Myocyte (in vitro differentiated cells): ENCODE measurements around the gene APOL2. TPM values are rescaled to one million over a fixed set of nuclear protein-coding genes. Genes with fewer than 3 reads are reported as not detected.
"Not testable (repeated sequence)": the region's sequence is repeated elsewhere in the genome, so short reads cannot be mapped to it uniquely, and the experiment has no call there.

Experiments
- DNase-seq: peaks from one replicate; pipeline ENCODE4 v3.0.0-alpha.2; 2012; ENCODE audit warnings: low read depth
- total RNA-seq: library from RNA; depleted of rRNA; stranded (reverse); fragments of >200 nt; gene quantifications from 2 replicates; pipeline ENCODE4 v1.2.3, GENCODE V29; 2014

The APOL2 gene
- total RNA-seq, 1 donor from 2014 or later: 33.2 TPM

DNA sequence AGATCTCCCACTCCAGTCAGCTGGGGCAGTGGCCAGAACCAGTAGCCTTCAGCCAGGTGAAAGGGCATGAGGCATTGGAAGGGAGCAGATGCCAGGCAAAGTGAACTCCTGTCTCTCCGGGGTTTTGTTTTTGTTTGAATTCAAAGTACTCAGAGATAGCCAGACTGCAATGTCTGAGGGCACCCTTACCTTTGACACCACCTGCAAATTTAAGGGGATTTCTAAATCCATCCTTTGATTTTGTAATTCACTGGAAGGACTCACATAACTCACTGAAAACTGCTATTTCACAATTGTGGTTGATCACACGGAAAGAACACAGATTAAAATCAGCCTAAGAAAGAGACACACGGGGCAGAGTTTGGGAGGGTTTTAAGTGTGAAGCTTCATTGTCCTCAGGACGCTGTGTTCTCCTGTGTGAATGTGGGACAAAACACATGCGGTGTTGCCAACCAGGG is 23.9 kb upstream of the APOL2 start:
- not testable (repeated sequence) for DNase-seq

DNA sequence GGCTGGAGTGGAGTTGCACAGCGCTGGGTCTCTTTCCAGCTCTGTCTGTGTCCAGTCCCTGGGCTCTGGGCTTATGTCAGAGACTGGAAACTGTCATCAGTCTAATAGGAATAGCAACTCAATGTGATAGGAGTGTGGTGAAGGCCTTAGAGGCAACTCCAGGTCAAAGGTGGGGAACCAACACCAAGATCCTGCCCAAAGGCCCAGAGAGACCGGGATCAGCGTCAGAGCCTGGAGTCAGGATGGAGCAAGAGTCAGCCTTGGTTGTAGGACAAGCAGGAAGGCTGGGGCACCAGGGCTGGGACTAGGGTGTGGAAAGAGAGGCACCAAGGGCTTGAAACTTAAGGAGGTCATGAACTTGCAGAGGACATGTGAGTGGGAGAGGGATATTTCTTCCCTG is 23.0 kb upstream of the APOL2 start:
- DNase-seq: not testable (repeated sequence)

DNA sequence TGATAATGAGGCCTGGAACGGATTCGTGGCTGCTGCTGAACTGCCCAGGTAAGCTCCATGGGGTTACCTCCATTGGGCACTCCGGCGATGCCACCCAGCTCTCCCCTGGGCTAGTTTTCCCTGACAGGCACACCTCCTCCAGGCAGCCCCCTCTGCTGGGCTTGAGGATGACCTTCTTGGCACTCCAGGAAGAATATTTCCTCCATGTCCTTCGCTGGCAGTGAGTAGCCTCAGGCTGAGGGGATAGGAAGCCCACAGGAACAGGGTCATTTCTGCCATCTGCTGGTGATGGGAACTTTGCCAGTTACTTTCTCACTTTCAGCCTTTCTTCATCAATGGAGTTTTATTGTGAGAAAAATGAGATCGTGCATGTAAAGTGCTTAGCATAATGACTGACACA is 22.3 kb upstream of the APOL2 start:
- DNase-seq: not testable (repeated sequence)

DNA sequence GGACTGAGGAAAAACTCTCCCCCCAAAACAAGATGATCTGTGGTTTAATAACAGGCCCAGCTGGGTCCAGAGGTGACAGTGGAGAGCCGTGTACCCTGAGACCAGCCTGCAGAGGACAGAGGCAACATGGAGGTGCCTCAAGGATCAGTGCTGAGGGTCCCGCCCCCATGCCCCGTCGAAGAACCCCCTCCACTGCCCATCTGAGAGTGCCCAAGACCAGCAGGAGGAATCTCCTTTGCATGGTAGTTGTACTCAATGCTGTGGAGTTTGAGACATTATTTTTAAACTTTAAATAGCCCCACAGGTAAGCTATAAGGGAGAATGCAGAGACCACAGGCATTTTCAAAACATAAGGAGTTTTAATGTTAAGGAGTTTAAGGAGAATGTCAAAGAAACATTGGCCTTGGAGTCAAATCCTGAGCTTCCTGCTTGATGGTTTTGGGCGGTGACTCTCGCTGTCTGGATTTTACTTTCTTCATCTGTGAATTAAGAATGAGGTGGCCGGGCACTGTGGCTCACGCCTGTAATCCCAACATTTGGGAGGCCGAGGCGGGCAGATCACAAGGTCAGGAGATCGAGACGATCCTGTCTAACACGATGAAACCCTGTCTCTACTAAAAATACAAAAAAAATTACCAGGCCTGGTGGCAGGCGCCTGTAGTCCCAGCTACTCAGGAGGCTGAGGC is 20.4 kb upstream of the APOL2 start:
- DNase-seq: no peak

DNA sequence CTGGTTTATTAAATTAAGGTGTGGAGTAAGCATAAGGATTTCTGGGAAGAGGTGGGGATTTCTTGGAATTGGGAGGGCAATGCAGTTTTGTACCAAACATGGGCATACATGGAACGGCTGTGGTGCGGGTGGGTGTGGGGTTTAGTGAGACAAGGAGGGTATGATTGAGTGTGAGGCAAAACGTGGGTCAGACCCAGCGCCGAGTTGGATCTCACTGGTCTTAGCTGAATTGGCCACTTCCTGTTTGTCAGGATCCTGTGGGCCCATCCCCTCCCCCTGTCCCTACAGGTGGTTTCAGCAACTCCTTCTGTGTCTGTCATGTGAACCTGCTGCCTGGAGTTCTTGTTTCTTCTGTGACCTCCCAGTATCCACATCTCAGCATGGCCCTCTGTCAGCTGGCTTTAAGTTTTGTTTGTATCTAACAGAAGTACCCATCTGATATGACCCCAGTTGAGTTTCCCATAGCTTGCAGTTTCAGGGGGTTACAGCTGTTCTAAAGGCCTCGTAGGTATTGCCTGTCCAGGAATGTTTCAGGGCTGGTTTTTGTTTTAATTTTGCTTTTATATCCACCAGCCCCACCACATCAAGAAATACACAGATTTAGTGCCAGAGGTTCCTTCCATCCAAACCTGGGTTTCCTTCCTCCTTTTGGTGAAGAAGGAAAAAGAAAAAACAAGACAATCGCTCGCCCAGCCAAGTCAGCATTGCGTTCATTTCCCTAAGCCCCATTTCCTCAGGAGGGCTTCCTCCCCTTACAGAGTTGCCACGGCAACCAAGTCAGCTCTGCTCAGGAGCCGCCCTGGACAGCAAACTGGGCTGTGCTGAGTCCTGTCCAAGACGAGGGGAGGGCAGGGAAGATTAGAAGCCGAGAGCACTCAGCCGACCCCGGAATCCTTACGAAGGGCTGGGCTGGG is 19.6 kb upstream of the APOL2 start:
- DNase-seq: no peak

DNA sequence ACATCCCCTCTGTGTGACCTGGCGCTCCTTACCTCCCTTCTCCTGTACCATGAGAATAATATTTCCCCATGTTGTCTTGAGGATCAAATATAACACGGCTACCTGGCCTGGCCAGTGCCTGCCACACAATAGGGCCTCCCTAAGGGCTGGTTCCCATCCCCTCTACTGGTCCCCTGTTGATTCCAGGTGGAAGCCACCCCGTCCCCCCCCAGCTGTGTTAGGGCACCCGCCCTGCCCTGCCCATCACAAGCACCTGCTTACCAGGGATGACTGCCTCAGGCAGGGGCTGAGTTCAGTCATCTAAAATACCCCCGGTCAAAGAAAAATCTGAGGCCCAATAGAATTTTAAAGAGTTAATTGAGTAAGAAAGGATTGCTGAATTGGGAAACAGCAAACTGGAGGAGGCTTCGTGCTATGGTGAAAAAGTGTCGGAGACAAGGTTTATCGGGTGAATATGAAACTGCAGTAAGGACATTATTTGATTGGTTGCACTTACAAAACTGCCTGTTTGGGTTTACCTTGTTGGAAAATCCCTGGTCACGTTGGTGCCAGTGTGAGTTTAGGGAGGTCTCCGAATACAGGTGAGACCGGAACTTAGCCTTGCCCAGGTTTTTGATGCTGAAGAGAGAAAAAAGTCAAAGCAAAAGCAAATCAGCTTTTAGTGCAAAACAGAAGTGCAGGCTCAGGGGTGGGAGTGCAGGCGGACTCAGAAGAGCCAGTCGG is 18.8 kb upstream of the APOL2 start:
- DNase-seq: no peak

DNA sequence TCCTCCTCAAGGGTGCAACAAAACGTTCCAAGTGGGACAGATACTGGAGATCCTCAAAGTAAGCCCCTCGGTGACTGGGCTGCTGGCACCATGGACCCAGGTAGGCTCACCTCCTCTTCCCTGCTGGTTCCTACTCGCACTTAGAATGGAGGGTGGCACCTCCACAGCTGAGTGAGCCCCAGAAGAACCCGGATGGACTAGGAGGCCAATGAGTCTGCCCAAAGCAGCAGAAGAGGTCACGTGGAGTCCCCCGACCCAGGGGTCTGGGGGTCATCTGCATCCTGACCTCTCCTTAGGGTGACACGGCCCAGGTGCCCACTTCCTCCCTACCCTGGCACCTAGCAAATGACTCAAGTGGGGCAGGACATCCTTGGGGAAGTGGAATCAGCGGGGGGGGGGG is 18.0 kb upstream of the APOL2 start:
- DNase-seq: no peak

DNA sequence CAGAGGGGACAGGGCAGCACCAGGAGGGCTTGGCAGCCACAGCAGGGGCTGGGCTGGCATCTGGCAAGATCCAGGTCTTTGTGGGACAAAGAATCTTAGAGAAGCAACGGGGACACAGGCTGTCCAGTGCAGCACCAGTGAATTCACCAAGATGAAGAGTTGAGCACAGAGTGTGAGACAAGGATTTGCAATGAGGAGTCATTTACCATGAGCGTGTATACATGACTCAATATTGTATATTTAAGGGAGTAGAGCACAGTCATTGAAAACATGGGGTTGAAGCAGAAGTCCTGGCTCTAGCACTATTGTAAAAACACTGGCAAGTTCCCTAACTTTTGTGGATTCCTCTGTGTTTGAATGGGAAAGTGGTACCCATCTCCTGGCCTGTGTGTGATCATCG is 17.2 kb upstream of the APOL2 start:
- no peak for DNase-seq

DNA sequence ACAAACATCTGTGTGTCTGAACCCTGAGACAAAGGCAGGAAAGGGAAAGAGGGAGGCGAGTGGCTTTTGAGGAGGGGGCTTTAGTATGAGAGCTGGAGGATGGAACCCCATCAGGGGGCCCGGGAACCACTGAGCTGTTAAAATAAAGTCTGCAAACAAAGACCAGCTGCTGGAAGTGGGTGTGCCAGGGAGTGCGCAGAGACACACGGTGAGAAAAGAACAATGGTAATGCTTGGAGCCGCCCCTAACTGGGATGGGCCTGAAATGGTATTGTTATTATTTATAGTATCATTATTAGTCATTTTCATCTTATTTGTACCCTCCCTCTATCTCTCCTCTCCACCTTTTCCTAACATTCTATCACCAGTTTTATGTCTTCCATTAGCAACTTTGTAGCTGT is 16.2 kb upstream of the APOL2 start:
- DNase-seq: not testable (repeated sequence)

DNA sequence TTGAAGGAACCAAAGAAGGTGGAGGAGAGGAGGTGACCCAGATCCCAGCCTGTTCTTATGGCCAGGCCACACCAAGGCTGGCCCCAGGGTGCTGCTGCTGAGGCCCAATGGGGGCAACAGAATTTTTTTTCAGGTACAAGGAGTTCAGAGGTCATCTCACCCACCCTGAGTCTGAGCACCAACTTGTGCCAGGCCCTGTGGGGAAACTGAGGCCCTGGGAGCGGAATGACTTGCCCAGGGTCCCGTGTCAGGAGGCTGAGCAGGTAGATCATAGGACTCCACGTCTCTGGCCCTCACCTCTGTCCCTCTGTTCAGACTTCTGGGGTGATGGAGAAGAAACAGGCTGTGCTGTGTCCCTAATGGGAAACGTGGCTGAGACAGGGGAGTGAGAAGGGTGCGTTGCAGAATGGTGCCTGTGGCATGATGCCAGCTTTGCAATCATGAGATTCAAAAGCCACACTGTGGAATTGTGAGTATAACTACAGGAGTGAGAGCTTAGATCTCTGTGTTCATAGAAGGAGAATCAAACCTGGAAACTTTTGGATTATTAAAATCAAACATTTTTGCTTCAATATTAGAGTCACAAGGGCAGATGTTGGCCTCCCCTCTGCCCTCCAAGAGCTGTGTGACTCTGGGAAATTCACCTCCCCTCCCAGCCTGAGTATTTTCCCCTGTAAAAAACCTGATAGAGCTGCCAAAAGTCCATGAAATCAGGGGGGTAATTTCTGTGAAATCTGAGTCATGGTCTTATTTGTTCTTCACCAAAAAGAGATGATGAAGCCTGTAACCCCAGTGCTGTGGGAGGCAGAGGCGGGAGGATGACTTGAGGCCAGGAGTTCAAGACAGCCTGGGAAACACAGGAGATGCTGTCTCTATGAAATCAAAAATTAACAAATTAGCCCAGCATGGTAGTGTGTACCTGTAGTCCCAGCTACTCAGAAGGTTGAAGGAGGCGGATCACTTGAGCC is 14.5 kb upstream of the APOL2 start:
- DNase-seq: no peak

DNA sequence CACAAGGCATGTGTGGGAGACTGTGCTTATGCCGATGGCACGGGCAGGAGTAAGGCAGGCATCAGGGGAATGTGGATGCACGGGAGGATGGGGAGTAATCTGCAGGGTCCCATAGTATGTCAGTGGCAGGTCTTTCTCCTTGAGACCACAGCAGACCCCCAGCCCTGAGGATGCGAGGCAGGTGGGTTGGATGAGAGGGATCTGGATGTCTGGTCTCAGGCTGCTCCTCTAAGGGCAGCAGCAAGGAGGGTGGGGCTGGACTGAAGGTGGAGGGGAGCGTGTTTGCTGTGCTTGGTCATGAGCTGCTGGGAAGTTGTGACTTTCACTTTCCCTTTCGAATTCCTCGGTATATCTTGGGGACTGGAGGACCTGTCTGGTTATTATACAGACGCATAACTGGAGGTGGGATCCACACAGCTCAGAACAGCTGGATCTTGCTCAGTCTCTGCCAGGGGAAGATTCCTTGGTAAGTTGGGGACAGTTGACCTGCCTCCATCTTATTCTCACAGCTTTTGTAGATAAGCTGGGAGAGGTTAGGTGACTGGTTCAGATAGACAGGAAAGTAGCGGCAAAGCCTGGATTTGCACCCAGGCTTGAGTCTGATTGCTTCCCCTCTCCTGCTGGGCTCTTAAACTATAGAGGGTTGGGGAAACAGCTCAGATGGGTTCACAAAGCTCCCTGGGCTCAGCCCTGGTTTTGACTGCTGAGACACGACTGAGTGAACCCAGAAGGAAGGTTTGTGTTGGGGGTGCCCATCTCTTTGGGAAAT is 13.6 kb upstream of the APOL2 start, which contains the start of gene APOL1:
Gene APOL1 (plus strand): TSS at position 380 of the 769 bp plus-strand sequence. CDS start 1,823 bp downstream, outside the sequence.
- no peak for DNase-seq

DNA sequence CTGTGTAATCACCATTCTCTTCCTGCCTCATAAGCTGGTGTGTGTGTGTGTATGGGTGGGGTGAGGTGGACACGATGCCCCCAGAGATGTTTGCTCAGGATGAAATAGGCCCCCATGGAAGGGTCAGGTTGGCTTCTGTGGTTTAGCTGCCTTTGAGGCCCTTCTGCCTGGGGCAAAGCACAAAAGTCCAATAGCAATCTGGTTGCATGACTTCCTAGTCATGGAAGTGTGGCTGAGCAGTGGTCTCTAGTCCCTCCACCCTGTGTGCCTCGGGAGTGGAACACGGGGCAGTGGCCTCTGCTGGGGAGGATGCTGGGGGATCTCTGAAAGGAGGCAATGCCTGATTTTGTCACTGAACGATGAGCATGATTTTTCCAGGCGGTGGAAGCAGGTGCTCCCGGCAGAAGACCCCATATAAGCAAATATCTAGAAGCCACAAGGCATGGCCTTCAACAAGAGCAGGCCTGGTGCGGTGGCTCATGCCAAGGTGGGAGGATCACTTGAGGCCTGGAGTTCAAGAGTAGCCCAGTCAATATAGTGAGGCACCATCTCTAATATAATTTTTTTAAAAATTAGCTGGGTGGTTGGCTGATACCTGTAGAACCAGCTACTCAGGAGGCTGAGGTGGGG is 12.8 kb upstream of the APOL2 start:
- DNase-seq: not testable (repeated sequence)

DNA sequence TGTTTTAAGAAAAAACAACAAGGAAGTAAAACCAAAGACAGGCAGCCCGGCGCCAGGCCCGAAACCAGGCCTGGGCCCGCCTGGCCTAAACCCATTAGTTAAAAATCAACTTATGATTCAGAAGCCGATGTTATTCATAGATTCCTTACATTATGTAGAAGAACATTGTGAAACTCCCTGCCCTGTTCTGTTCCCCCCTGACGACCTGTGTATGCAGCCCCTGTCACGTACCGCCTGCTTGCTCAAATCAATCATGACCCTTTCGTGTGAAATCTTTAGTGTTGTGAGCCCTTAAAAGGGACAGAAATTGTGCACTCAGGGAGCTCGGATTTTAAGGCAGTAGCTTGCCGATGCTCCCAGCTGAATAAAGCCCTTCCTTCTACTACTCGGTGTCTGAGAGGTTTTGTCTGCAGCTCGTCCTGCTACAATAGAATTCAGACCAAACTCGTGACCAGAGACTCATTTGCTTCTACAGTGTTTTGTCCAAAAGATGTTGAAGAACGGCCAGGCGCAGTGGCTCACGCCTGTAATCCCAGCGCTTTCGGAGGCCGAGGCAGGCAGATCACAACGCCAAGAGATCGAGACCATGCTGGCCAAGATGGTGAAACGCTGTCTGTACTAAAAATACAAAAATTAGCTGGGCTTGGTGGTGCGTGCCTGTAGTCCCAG is 11.1 kb upstream of the APOL2 start:
- not testable (repeated sequence) for DNase-seq

DNA sequence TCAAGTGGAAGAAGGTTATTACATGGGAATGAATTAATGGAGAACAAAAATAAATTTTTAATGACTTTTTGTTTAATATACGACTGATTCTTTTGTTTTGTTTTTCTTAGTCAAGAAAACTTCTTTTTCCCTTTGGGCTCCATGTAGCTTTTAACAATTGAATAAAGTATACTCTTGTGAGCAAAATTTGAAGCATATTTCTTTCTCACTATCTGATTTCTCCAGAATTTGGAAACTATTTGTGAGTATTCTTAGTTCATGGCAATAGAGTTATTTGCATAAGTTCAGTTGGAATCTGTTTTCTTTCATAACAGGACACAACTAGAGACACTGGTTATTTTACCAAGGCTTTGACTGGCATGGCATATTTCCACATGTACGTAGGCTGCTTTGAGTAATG is 9.8 kb upstream of the APOL2 start:
- no peak for DNase-seq

DNA sequence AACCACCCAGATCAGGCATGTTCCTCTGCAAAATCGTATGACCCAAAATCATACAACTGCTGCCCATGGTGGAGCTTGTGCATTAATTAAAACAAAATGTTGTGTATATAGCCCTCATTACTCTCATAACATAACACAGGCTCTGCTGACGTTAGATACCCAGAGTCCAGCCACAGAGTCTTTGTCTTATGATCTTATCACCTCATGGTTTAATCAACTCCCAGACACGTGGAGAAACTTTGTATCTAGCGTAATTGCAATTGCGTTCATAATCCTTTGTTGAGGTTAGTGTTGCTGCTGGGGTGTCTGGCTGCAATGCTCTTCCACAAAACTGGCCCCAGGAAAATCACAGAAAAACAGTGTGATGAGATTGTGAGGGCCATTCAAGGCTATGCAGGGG is 8.6 kb upstream of the APOL2 start:
- no peak for DNase-seq

DNA sequence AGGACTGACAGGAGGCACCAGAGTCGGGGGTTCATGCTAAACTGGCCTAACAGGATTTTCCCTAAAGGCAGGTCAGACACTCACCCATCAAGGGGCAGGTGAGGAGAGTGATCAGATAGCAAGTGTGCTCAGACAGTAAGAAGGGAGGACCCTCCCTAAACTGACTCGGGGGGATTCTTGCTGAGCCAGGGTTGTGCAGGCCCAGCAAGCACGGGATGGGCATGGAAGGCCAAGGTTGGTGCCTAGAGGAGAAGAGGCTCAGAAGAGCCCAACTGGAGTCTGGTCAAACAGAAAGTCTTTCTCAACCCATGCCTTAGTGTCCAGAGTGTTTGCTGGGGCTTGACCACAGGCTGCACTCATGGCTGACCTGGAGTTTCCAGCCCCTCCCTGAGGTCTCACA is 7.4 kb upstream of the APOL2 start:
- DNase-seq: no peak

DNA sequence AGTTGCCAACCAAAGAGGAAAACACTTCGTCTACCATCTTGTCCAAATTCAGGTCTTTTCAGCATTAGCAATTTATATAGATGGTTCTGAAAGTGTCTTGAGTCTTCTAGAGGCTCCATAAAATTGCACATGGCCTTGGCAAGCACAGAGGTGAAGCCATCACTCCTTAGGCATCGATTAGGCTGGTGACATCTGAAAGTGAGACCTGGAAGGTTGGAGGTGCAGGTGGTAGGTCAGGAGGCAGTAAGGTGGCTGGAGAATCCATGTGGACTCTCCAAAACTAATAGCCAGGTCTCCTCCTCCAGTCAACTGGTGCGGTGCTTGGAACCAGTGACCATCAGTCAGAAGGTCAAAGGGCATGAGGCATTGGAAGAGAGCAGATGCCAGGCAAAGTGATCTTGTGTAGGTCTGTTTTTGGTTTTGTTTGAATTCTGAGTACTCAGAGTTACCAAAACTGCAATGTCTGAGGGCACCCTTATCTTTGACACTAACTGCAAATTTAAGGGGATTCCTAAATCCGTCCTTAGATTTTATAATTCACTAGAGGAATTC is 6.6 kb upstream of the APOL2 start:
- no peak for DNase-seq
